Stimulated activated CD8-positive, alpha-beta memory T cell treated with anti-CD3 and anti-CD28 coated beads, Interleukin-4, amount 100 ng/mL, for 24 hours (primary cell): ENCODE measurements around the gene ARHGEF16.

Source experiments
- DNase-seq: peaks from one replicate; pipeline ENCODE4 v3.0.0-alpha.2; 2020; ENCODE audit warnings: low read depth

Gene ARHGEF16

DNA sequence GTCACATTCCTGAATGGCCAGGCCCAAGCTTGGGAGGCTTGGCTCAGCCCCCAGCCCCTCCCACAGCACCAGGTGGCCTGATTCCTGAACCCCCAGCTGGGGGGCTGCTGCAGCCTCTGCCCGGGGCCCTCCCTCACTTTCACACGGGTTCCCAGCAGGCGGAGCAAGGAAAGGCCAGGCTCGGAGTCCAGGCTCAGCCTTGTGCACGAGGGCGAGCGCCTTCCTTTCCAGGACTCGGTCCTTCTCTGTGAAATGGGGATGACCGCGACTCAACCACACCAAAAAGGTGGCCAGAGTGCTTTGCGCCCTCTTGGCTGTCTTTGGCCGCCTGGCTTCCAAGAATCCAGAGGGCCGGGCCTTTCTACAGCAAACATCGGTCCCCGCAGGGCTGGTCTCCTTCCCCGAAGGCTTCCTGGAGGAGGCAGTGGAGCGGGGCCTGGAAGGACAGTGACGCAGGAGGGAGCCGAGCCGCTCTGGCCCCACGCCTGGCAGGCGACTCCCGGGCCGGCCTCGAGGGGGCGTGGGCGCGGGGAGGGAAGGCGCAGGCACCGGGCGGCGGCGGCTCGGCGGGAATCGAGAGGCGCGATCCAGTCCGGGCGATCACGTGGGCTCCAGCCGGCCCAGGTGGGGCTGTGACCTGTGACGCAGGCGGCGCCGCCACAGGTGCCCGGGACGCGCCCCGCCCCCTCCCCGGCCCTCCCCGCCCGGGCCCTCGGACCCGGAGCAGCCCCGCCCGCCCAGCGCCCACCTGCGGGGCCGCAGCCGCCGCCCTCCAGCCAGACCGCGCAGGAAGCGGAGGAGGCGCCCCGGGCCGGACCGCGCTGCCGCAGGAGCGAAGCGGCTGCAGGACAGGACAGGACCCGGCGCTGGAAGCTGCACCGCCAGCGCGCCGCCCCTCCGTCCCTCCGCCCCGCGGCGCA lies at the start of gene ARHGEF16:
Gene ARHGEF16, plus strand, starts transcription at position 775 of the 920 bp plus-strand sequence. CDS start 8,420 bp downstream, outside the sequence.
- no peak for DNase-seq

GRCh38 chr1:3404801-3405200 lies 49.7 kb upstream of the ARHGEF16 start:
- no peak for DNase-seq

- DNase-seq = no peak
These were observed 49.0 kb upstream of the ARHGEF16 start for GRCh38 chr1:3405491-3405890.

GRCh38 chr1:3405974-3406867 lies 48.2 kb upstream of the ARHGEF16 start:
- DNase-seq = no peak

DNA sequence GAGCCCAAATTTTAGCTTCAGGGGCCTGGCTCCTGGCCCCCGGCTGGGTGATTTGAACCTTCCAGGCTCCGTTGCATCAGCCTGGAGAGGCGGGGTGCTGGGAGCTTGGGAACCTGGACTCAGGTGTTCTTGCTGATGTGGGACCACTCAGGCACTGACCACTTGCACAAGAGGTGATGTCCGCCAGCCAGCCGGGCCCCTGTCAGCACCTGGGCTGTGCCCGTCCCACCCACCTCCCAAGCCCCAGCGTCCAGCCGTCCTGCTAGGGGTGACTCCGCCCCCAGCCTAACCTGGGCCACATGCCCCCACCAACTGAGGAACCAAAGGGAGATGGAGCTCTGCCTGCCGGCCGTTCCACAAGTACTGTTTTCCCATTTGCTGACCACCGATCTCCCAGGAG lies 47.4 kb upstream of the ARHGEF16 start:
- DNase-seq = no peak

DNA sequence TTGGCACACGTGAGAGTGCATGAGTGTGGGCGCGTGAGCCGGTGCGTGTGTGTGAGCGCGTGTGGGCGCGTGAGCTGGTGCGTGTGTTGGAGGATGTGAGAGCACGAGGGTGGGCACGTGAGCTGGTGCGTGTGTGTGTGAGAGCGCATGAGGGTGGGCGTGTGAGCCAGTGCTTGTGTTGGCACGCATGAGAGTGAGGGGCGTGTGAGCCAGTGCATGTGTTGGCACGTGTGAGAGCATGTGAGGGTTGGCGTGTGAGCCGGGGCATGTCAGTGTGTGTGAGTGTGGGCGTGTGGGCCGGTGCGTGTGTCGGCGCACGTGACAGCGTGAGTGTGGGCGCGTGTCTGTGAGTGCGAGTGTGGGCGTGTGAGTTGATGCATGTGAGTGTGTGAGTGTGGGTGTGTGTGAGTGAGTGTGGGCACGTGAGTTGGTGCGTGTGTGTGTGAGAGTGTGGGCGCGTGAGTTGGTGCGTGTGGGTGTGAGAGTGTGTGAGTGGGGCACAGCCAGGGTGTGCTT lies 45.7 kb upstream of the ARHGEF16 start:
- no peak for DNase-seq

- DNase-seq = no peak
These were observed 44.9 kb upstream of the ARHGEF16 start for GRCh38 chr1:3409366-3410141.

- DNase-seq = no peak
These were observed 44.1 kb upstream of the ARHGEF16 start for GRCh38 chr1:3410142-3410925.

- DNase-seq = no peak
These were observed 42.7 kb upstream of the ARHGEF16 start for GRCh38 chr1:3411806-3412205.

DNA sequence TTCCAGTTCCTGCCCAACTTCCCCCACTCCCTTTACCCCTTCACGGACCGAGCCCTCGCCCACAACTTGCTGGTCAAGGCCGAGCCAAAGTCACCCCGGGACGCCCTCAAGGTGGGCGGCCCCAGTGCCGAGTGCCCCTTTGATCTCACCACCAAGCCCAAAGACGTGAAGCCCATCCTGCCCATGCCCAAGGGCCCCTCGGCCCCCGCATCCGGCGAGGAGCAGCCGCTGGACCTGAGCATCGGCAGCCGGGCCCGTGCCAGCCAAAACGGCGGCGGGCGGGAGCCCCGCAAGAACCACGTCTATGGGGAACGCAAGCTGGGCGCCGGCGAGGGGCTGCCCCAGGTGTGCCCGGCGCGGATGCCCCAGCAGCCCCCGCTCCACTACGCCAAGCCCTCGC lies 42.1 kb upstream of the ARHGEF16 start:
- DNase-seq = no peak

- no peak for DNase-seq
These were observed 40.3 kb upstream of the ARHGEF16 start for GRCh38 chr1:3413975-3414710.

- no peak for DNase-seq
These were observed 39.0 kb upstream of the ARHGEF16 start for GRCh38 chr1:3415260-3416090.

GRCh38 chr1:3417082-3417739 lies 37.3 kb upstream of the ARHGEF16 start:
- DNase-seq = no peak

- DNase-seq = no peak
These were observed 36.5 kb upstream of the ARHGEF16 start for GRCh38 chr1:3417934-3418333.

DNA sequence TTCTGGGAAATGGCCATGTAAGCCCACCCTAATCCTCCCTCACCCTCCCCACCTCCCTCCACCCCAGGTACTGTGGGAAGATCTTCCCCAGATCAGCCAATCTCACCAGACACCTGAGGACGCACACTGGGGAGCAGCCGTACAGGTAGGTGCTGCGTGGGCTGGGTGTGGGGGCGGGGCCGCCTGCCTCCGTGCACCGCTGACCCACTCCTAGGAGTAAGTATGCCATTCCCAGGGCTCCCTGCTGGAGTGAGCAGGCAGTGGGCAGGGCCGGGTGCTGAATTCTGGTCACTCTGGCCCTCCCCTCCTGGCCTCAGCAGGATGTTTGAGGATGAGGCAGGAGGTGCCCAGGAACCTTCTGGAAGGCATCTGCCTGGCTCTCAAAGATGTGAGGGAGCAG lies 35.9 kb upstream of the ARHGEF16 start:
- DNase-seq = no peak

- DNase-seq = no peak
These were observed 34.9 kb upstream of the ARHGEF16 start for GRCh38 chr1:3419415-3420204.

- no peak for DNase-seq
These were observed 34.1 kb upstream of the ARHGEF16 start for GRCh38 chr1:3420218-3420951.
